H9 (cell line): ENCODE data around the gene RDH13. TPM values are rescaled to one million over a fixed set of nuclear protein-coding genes. Genes with fewer than 3 reads are reported as not detected.

Experiments used
- DNase-seq: peaks from one replicate; pipeline ENCODE4 v3.0.0-alpha.2; 2017
- H2AFZ ChIP-seq: one replicate; pipeline ENCODE4 v1.6.1; 2013; ENCODE audit warnings: mild to moderate bottlenecking, low read length, control low read depth, moderate library complexity
- H2AK5ac ChIP-seq: 2 replicates; pipeline ENCODE4 v1.6.1; 2013; ENCODE audit warnings: low read length, control low read depth, mixed read lengths; ENCODE audit not compliant: insufficient read length
- H2BK120ac ChIP-seq: one replicate; pipeline ENCODE4 v1.6.1; 2013; ENCODE audit warnings: low read depth, mild to moderate bottlenecking, low read length, control low read depth, inconsistent platforms; ENCODE audit not compliant: poor library complexity, severe bottlenecking
- H2BK12ac ChIP-seq: 2 replicates; pipeline ENCODE4 v1.6.1; 2013; ENCODE audit warnings: low read length, control low read depth, mixed read lengths, low read depth; ENCODE audit not compliant: insufficient read length
- H2BK15ac ChIP-seq: 2 replicates; pipeline ENCODE4 v1.6.1; 2013; ENCODE audit warnings: low read depth, low read length, control low read depth
- H2BK20ac ChIP-seq: one replicate; pipeline ENCODE4 v1.6.1; 2013; ENCODE audit warnings: low read depth, mild to moderate bottlenecking, low read length, control low read depth, inconsistent platforms; ENCODE audit not compliant: poor library complexity, severe bottlenecking
- H2BK5ac ChIP-seq: 2 replicates; pipeline ENCODE4 v1.6.1; 2013; ENCODE audit warnings: low read length, control low read depth, mixed read lengths; ENCODE audit not compliant: insufficient read length
- H3K14ac ChIP-seq: 2 replicates; pipeline ENCODE4 v1.6.1; 2013; ENCODE audit warnings: low read length, control low read depth; ENCODE audit not compliant: insufficient read depth
- H3K18ac ChIP-seq: 2 replicates; pipeline ENCODE4 v1.6.1; 2013; ENCODE audit warnings: low read depth, mild to moderate bottlenecking, mixed read lengths, low read length, control low read depth; ENCODE audit not compliant: insufficient read length
- H3K23ac ChIP-seq: 2 replicates; pipeline ENCODE4 v1.6.1; 2013; ENCODE audit warnings: low read length, control low read depth, mixed read lengths, low read depth; ENCODE audit not compliant: insufficient read length
- H3K23me2 ChIP-seq: 2 replicates; pipeline ENCODE4 v1.6.1; 2013; ENCODE audit warnings: low read depth, mild to moderate bottlenecking, mixed read lengths, low read length, control low read depth; ENCODE audit not compliant: insufficient read length, poor library complexity, severe bottlenecking
- H3K27ac ChIP-seq: 2 replicates; pipeline ENCODE4 v1.5.1; 2013; ENCODE audit warnings: low read length, control low read depth, mixed read lengths, low read depth; ENCODE audit not compliant: insufficient read length
- H3K27me3 ChIP-seq: 2 replicates; pipeline ENCODE4 v1.6.1; 2013; ENCODE audit warnings: low read length, control low read depth, inconsistent platforms; ENCODE audit not compliant: insufficient read depth
- H3K4ac ChIP-seq: 2 replicates; pipeline ENCODE4 v1.6.1; 2013; ENCODE audit warnings: low read depth, mild to moderate bottlenecking, control low read depth, inconsistent platforms, low read length, moderate library complexity
- H3K4me1 ChIP-seq: 2 replicates; pipeline ENCODE4 v1.6.1; 2013; ENCODE audit warnings: low read length, control low read depth, inconsistent platforms; ENCODE audit not compliant: insufficient read depth
- H3K4me2 ChIP-seq: 2 replicates; pipeline ENCODE4 v1.6.1; 2013; ENCODE audit warnings: low read length, control low read depth, mixed read lengths; ENCODE audit not compliant: insufficient read length, insufficient read depth
- H3K56ac ChIP-seq: 2 replicates; pipeline ENCODE4 v1.6.1; 2013; ENCODE audit warnings: low read depth, mild to moderate bottlenecking, mixed read lengths, low read length, control low read depth; ENCODE audit not compliant: insufficient read length
- H3K79me1 ChIP-seq: 2 replicates; pipeline ENCODE4 v1.6.1; 2013; ENCODE audit warnings: low read depth, mild to moderate bottlenecking, moderate library complexity, low read length, control low read depth, inconsistent platforms; ENCODE audit not compliant: insufficient read depth, poor library complexity, severe bottlenecking
- H3K79me2 ChIP-seq: 2 replicates; pipeline ENCODE4 v1.6.1; 2013; ENCODE audit warnings: low read length, control low read depth, inconsistent platforms; ENCODE audit not compliant: insufficient read depth
- H3K9ac ChIP-seq: 2 replicates; pipeline ENCODE4 v1.6.1; 2013; ENCODE audit warnings: low read length, control low read depth, mixed read lengths; ENCODE audit not compliant: insufficient read length; ENCODE audit errors: extremely low read depth
- H3K9me3 ChIP-seq: one replicate; pipeline ENCODE4 v1.6.1; 2013; ENCODE audit warnings: low read depth, low read length, inconsistent platforms; ENCODE audit not compliant: control insufficient read depth
- H3T11ph ChIP-seq: one replicate; pipeline ENCODE4 v1.6.1; 2013; ENCODE audit warnings: mild to moderate bottlenecking, low read length, control low read depth, inconsistent platforms
- H4K20me1 ChIP-seq: one replicate; pipeline ENCODE4 v1.6.1; 2013; ENCODE audit not compliant: control insufficient read depth, insufficient read length, insufficient read depth
- H4K5ac ChIP-seq: 2 replicates; pipeline ENCODE4 v1.6.1; 2013; ENCODE audit warnings: low read depth, mild to moderate bottlenecking, mixed read lengths, low read length, control low read depth; ENCODE audit not compliant: insufficient read length
- H4K8ac ChIP-seq: replicated peaks from 2 replicates; pipeline ENCODE4 v1.6.1; 2013; ENCODE audit warnings: low read length, control low read depth, mixed read lengths, low read depth; ENCODE audit not compliant: insufficient read length
- H4K91ac ChIP-seq: 2 replicates; pipeline ENCODE4 v1.6.1; 2013; ENCODE audit warnings: low read depth, mild to moderate bottlenecking, moderate library complexity, mixed read lengths, low read length, control low read depth; ENCODE audit not compliant: insufficient read length
- H3K27ac Mint-ChIP-seq, 3 experiments: 2 replicates in 2 of 3; 3 replicates in 1 of 3; pipeline ENCODE4 v1.8.0; 2020 to 2021; ENCODE audit warnings: mixed read lengths in 3 of 3, mild to moderate bottlenecking in 1 of 3, moderate library complexity in 1 of 3
- H3K27me3 Mint-ChIP-seq: 2 replicates; pipeline ENCODE4 v1.8.0; 2021; ENCODE audit warnings: low read depth, mild to moderate bottlenecking, moderate library complexity, mixed read lengths
- H3K36me3 Mint-ChIP-seq, 3 experiments: 2 replicates in 2 of 3; 3 replicates in 1 of 3; pipeline ENCODE4 v1.8.0; 2020 to 2021; ENCODE audit warnings: low read depth in 3 of 3, mixed read lengths in 3 of 3; ENCODE audit not compliant: insufficient read depth in 1 of 3
- H3K4me1 Mint-ChIP-seq, 2 experiments: 2 replicates each; pipeline ENCODE4 v1.8.0; 2020; ENCODE audit warnings: mixed read lengths in 2 of 2
- H3K4me3 Mint-ChIP-seq, 2 experiments: 2 replicates in 1 of 2; 3 replicates in 1 of 2; pipeline ENCODE4 v1.8.0; 2020 to 2021; ENCODE audit warnings: mild to moderate bottlenecking in 2 of 2, mixed read lengths in 2 of 2, moderate library complexity in 1 of 2
- H3K9me3 Mint-ChIP-seq, 2 experiments: 2 replicates in 1 of 2; 3 replicates in 1 of 2; pipeline ENCODE4 v1.8.0; 2020; ENCODE audit warnings: mild to moderate bottlenecking in 2 of 2, mixed read lengths in 2 of 2, moderate library complexity in 1 of 2
- CTCF ChIP-seq: fragments of 200-600 bp; sonication (generic); conservative IDR thresholded peaks from 3 replicates; pipeline ENCODE4 v1.8.0; 2021; ENCODE audit warnings: antibody characterized with exemption, mild to moderate bottlenecking
- WGBS: extraction: QIAGEN DNeasy Blood & Tissue Kit; methylation state at CpG from one replicate; pipeline ENCODE4 v1.1.7; 2013; ENCODE audit warnings: missing lambda C conversion rate, low lambda C conversion rate, mixed read lengths; ENCODE audit not compliant: insufficient read length; ENCODE audit errors: extremely low coverage; 5-methylcytosine and 5-hydroxymethylcytosine counted together
- total RNA-seq: library from RNA; stranded (reverse); gene quantifications from 2 replicates; pipeline ENCODE4 v1.2.1, GENCODE V29; 2021

The RDH13 gene
- total RNA-seq, 1 experiment from 2014 or later: 21.5 TPM

DNA sequence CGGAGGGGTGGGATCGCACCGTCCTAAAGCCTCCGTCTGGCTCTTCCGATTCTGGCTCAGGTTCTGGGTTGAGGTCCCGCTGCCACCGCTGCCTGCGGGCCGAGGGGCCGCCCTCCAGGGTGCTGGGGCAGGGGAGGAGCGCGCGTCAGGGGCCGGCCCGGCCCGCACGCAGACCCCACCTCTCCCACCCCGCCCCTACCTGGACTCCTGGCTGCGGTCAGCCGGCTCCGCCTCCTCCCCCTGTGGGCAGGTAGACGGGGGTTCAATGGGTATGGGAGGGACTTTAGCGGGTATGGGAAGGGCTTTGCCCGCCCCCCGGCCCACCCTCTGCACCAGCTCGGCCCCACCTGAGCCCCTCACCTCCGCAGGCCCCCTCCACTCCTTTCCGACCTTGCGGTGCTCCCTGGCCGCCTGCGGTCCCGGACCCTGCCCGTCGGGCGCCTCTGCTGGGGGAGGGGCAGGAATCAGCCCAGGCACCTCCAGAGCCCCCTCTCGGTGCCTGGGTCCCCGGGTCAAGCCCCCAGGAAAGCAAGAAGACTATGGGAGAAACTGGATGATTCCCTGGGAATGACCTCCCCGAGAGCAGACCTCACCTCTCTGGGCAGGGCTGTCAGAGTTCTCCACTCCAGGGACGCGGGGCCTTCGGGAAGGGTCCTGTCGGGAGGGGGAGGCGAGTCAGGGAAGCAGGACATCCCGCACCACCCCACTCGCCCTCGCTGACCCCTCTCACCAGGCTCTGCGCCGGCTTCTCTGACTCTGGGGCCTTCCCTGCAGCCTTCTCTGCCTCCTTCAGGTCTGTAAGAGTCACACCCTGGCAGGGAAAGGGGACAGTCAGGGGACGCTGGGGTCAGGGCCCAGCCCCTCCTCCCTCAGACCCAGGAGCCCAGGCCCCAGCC lies 29.7 kb upstream of the RDH13 start:
- Histone ChIP-seq H2AK5ac (no peak overlapping the region), H3K79me1 (no peaks in the 10 kb centered on the region), H3T11ph (no peak overlapping the region), H2BK12ac (no peak overlapping the region), H4K91ac (no peak overlapping the region), H3K4me2 (peak overlapping the region; percentile 44), H2BK120ac (no peak overlapping the region), H3K79me2 (no peaks in the 10 kb centered on the region), H2BK15ac (no peak overlapping the region), H4K5ac (no peak overlapping the region), H3K23ac (no peak overlapping the region), H4K20me1 (peaks cover 2% of the 10 kb centered on the region), H3K56ac (no peak overlapping the region), H3K9me3 (no peaks in the 10 kb centered on the region), H3K27ac (no peak overlapping the region), H3K4me1 (peaks cover 7% of the 10 kb centered on the region; the same call in 1 of the 2 replicates), H2AFZ (no peak overlapping the region), H3K14ac (no peak overlapping the region), H3K27me3 (no peaks in the 10 kb centered on the region), H3K23me2 (peaks cover 6% of the 10 kb centered on the region), H3K4ac (no peak overlapping the region), H2BK5ac (no peak overlapping the region), H2BK20ac (no peak overlapping the region), H3K18ac (no peak overlapping the region), H4K8ac (no peak overlapping the region), H3K9ac (no peak overlapping the region)
- peak; percentile 88 for DNase-seq
- no peaks in the 10 kb centered on the region; a peak in 1 of 5 replicates for H3K9me3 Mint-ChIP-seq
- peaks cover 22 to 41% of the 10 kb centered on the region in 2 experiments for H3K4me1 Mint-ChIP-seq
- H3K27me3 Mint-ChIP-seq: peaks cover 7% of the 10 kb centered on the region
- WGBS: no CpG with 5 or more reads among the region's 49 CpGs
- H3K36me3 Mint-ChIP-seq: peaks cover 13 to 27% (median 25%) of the 10 kb centered on the region in 3 experiments; a peak in 6 of 7 replicates
- TF ChIP-seq CTCF: no peak
- H3K4me3 Mint-ChIP-seq: peak overlapping the region in 1 of 2 experiments; percentile 66; a peak in 1 of 5 replicates
- no peak overlapping the region for H3K27ac Mint-ChIP-seq
